Endometrium (tissue), 2 donors: ENCODE data around the gene GABRR3.

Experiments used
- FAIRE-seq: peaks from 2 replicates; lab custom pipeline; 2012; peaks lifted over from hg19 to GRCh38; lab: Jason Lieb, UNC
- donor health status: control.
- donor health status: control.

The GABRR3 gene

GRCh38 chr3:98035208-98035607 lies at the start of gene GABRR3:
Gene GABRR3 (minus strand): TSS chr3:98035315. CDS start chr3:98034987, 328 bp downstream.
- no peak for FAIRE-seq

DNA sequence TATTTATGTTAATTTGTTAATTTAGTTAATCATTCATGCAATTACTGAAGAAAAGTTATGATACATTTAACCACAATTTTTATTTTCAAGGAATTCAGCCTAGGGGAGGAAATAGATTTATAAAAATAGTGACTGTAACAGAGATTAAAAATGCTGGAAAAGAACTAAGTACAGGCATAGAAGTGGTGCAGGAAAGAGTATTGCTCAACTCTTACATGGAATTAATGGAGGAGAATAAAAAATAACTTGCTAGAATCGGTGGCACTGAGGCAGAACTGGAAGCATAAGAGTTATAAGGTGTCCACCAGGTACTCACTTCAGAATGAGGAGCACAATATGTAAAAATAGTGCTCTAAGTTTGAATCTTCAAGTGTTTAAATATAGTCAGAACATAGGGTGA lies 38.4 kb upstream of the GABRR3 start:
- FAIRE-seq: no peak

- FAIRE-seq: no peak
Observed at GRCh38 chr3:98070840-98071239, 35.7 kb upstream of the GABRR3 start.

DNA sequence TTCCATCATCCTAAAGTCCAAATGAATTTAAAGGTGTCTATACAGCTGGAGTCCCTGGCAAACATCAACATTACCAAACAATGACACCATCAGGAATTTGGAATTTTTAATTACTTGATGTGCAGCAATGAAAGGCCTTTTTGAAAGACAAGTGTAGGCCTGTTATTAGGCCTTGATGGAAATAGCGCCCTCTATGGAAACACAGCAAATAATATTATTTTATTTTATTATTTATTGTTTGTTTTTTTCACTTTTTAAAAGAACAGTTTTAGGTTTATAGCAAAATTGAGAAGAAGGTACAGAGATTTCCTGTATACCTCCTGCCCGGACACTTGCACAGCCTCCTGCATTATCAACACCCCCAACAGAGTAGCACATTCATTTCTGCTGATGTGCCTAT lies 33.7 kb upstream of the GABRR3 start:
- FAIRE-seq: no peak

DNA sequence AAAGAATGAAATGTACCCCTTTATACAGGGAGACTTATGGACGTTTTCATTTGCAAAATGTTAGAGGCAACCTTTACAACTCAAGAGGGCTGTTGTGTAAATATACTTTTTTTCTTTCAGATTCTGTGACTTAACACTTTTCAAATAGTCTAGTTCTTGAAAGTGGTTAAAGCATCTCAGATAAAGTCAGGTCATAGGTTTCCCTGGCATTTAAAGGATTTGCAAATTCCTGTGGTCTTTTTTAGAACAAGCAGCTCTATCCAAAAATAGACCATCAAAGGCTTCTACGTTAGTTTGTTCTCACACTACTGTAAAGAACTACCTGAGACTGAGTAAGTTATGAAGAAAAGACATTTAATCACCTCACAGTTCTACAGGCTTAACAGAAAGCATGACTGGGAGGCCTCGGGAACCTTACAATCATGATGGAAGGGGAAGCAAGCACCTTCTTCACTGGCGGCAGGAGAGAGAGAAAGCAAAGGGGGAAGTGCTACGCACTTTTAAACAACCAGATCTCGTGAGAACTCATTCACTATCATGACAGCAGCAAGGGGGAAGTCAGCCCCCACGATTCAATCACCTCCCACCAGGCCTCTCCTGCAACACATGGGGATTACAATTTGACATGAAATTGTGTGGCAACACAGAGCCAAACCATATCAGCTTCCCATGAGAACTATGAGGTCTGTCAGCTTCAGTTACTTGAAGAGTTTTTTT lies 23.3 kb upstream of the GABRR3 start:
- no peak for FAIRE-seq

DNA sequence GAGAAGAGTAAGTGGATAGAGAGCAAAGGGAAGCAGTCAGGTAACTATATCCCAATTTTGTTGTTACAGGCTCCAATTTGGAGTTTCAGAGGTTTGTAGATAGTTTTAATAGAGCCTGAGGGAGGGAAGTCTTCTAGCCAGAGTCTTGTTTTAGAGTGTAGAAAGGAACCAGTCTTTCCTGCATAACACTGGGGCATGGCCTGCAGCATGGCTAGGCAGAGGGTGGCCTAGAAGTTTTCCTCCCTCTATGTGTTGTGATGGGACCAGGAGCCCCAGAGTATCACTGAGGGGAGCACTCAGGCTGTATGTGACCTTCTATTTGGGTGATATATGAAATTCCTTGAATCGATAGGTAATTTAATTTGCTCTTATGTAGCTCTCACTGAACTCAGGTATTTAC lies 22.5 kb upstream of the GABRR3 start:
- FAIRE-seq: no peak

- FAIRE-seq: no peak
Observed at GRCh38 chr3:98056035-98056434, 20.9 kb upstream of the GABRR3 start.

- FAIRE-seq: no peak
Observed at GRCh38 chr3:98049271-98049670, 14.2 kb upstream of the GABRR3 start.

- FAIRE-seq: no peak
Observed at GRCh38 chr3:98048586-98048985, 13.5 kb upstream of the GABRR3 start.

DNA sequence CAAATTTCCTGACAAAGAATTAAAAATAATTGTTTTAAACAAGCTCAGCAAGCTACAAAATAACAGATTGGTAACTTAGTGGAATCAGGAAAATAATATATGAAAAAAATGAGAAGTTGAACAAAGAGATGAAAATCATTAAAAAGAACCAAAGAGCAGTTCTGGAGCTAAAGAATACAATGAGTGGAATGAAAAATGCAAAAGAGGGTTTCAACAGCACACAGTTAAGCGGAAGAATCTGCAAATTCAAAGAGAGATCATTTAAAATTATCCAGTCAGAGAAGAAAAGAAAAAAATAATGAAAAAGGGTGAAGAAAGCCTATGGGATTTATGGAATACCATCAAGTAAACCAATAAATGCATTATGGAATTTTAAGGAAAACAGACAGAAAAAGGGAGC lies 6.2 kb upstream of the GABRR3 start:
- no peak for FAIRE-seq

DNA sequence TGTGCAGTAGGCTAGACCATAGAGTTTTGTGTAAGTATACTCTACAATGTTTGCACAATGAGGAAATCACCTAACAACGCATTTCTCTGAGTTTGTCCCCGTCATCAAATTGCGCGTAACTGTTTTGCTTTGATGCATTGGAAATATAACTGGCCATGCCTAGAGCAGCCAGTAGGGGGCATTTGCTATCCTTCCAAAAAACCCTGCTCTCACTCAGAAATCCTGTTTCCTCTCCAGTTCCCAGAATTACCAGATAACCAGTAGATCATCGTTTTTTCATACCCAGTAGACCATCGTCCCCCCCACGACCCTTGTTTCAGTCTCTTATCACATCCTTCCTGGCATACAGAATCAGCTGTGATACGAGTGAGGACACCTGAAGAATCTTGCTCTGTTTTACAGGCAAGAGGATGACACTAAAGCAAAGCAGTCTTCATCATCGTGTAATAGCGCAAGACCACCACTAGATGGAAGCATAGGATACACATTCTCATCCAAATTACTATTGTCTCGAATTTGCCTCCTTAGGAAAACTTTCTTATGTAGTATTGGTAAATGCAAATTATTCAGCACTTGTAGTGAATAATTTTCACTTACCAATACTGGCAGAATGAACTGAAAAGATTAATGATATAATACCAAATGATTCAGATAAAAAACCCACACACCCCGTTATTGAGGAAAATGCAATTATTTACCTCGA lies 4.4 kb upstream of the GABRR3 start:
- FAIRE-seq: peak; percentile 92

DNA sequence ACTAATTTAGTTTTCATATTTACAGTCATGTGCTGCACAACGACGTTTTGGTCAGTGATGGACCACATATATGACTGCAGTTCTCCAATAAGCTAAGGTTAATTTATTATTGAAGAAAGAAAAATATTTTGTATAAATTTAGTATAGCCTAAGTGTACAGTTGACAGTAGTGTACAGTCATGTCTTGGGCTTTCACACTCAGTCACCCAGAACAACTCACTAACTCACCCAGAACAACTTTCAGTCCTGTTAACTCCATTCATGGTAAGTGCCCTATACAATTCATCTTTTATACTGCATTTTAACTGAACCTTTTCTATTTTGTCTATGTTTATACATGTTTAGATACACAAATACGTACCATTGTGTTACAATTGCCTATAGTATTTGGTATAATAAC lies 3.8 kb upstream of the GABRR3 start:
- no peak for FAIRE-seq

- peak; percentile 97 for FAIRE-seq
Observed at GRCh38 chr3:98038286-98038685, 3.2 kb upstream of the GABRR3 start.

- FAIRE-seq: no peak
Observed at GRCh38 chr3:98034486-98034885, 629 bp downstream of the GABRR3 start.

GRCh38 chr3:98034036-98034435 lies 1.1 kb downstream of the GABRR3 start:
- no peak for FAIRE-seq

DNA sequence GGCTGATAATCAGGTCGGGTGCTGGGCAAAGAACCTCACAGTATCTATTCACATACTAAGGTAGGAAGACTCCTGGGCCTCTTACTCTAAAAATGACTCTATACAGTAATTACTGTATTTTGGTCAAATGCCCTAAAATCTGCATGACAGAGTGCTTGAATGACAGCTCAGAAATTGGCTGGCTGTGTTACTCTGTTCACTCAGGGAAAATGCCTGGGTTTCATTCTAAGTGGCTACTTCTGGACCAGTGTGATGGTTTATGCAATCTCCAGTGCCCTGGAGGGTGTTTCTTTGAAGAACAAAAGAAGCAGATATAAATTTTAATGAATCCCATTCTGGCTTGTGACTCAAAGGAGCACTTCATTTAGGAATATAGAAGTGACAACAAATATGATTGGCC lies 2.2 kb downstream of the GABRR3 start:
- FAIRE-seq: no peak

DNA sequence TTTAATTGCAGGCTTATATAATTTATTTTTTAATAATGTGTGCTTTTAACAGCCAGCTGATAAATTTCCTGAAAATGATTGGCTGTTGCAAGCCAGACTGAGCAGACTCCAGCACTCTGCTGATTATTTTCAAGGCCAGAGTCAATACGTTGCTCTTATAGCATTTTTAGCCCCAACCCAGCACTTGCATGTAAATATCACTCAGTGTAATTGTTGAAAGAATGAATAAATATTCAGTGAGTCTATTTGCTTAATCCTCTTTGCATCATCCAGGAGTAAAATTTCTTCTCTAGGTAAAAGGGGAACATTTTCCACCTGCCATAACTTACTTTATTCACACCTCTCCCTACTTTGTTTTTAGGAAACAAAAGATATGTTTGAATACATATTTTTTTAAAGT lies 2.9 kb downstream of the GABRR3 start:
- FAIRE-seq: no peak

GRCh38 chr3:98029083-98029482 lies 6.0 kb downstream of the GABRR3 start:
- no peak for FAIRE-seq

GRCh38 chr3:98027085-98027446 lies 8.0 kb downstream of the GABRR3 start:
- no peak for FAIRE-seq

- no peak for FAIRE-seq
Observed at GRCh38 chr3:98026425-98027084, 8.6 kb downstream of the GABRR3 start.

GRCh38 chr3:98025392-98025945 lies 9.6 kb downstream of the GABRR3 start:
- no peak for FAIRE-seq

GRCh38 chr3:98022978-98023820 lies 11.9 kb downstream of the GABRR3 start:
- FAIRE-seq: peak; percentile 61
